Retinal pigment epithelial cell (primary cell): ENCODE data around the gene FARS2.

Experiments
- DNase-seq: peaks from one replicate; pipeline ENCODE4 v3.0.0-alpha.2; 2010; ENCODE audit warnings: low read depth
- H3K4me3 ChIP-seq: 2 replicates; pipeline ENCODE4 v1.5.1; 2011; ENCODE audit warnings: mild to moderate bottlenecking, low read length, control low read depth, moderate library complexity
- TF ChIP-seq, protein P1 (sequence below): conservative IDR thresholded peaks from 2 replicates; pipeline ENCODE4 v1.5.1; 2011; ENCODE audit warnings: low read depth, low read length, control low read depth, inconsistent platforms

Gene FARS2

DNA sequence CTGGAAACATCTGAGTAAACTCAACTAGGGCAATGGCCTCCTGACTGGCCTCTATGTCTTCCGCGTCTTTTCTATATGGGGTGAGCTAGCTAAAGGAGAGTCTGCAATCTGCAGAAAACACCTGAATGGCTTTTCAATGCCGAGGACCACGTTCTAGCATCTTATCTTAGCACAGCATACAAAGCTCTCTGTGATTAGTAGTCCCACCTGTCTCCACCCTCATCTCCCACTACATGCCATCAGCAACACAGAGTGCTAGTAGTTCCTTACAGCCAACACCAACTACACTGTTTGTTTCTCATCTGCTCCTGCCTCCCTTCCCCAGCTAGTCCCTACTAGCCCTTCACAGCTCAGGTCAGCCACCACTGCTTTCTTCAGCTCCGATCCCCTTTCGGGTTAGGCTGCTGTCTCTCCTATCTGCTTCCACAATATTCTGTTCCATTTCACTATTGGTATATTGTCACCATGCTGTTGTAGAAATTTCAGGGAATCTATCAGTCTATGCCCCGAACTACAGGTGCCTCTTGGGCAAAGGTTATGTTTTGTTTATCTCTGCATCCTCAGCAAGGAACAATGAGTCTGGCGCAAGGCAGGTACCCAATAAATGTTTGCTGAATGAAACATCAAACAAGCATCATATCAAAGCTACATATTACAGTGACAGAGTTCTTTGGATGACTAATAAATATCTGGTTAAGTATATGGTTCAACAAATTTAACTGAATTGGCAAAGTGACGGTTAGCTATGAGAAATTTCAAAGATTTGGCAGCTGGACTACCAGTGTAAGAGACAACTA lies 12.8 kb upstream of the FARS2 start:
- no peak for DNase-seq
- H3K4me3 ChIP-seq, result no peak overlapping the region
- TF ChIP-seq, protein P1, sequence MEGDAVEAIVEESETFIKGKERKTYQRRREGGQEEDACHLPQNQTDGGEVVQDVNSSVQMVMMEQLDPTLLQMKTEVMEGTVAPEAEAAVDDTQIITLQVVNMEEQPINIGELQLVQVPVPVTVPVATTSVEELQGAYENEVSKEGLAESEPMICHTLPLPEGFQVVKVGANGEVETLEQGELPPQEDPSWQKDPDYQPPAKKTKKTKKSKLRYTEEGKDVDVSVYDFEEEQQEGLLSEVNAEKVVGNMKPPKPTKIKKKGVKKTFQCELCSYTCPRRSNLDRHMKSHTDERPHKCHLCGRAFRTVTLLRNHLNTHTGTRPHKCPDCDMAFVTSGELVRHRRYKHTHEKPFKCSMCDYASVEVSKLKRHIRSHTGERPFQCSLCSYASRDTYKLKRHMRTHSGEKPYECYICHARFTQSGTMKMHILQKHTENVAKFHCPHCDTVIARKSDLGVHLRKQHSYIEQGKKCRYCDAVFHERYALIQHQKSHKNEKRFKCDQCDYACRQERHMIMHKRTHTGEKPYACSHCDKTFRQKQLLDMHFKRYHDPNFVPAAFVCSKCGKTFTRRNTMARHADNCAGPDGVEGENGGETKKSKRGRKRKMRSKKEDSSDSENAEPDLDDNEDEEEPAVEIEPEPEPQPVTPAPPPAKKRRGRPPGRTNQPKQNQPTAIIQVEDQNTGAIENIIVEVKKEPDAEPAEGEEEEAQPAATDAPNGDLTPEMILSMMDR, result no peak

DNA sequence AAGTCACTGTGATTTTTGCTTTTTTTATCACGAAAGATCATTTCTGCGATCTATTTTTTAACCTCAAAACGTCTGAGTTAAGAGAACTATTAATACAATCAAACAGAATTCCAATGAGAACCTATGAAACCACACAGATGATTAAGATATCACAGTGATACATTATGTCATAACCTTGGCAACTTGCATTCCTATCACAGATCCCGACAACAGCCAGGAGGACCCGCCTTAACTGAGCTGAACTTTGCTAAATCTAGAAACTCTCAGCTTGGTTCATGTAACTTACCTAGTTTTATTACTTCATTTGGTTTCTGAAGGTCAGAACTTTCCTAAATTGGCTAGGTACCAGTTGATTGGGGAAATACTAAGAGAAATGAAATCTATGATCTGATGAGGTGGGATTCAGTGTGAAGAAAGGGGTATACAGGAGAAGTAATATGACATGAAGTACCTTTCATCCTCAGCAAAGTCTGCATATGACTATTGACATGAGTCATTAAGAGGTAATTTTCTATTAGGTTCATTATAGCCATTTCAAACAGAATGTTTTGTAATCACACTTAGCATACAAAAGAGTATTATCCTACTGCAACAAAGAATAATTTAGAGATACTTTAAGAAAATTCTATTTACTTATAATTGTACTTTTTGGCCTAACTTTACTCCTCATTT lies 11.7 kb upstream of the FARS2 start:
- DNase-seq, result no peak
- TF ChIP-seq, protein P1, result no peak

DNA sequence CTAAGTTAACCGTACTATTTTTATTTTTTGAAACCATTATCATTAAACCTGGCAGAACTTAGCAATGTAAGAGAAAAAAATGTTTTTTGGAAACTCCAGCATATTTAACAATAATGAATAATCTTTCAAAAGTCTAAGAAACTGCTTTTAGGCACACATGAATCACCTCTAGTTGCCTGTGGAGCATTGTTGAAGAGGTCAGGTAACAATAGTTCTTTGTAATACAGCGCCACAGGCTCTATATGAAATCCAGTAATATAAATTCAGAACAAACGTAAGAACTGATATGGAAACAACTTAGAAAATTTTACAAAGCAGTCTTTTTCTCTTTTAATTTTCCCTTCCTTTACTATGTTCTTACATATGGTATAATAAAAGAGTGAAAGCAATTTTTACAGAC lies 10.9 kb upstream of the FARS2 start:
- TF ChIP-seq, protein P1, result no peak
- DNase-seq, result no peak
- H3K4me3 ChIP-seq, result no peak overlapping the region

More for the DNA sequence above, 11.7 kb upstream of the FARS2 start:
- H3K4me3 ChIP-seq, result no peak overlapping the region

DNA sequence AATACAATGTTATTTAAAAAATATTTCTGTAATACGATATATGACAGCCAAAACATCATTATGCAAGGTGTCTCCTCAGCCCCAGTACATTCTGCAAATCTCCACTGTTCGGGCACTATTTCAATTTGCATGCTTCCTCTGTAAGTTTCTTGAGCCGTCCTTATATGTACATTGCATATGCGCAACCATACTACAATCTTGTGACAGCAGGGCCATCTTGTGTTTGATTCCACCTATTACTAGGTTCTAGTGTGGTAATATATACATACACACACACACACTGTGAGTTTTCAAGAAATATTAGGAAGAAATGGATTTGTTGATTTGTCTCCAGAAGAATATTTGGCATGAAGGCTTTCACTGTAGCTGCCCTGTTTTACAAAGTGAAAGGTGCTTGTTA lies 10.4 kb upstream of the FARS2 start:
- DNase-seq, result no peak
- no peak overlapping the region for H3K4me3 ChIP-seq
- TF ChIP-seq, protein P1, result no peak

DNA sequence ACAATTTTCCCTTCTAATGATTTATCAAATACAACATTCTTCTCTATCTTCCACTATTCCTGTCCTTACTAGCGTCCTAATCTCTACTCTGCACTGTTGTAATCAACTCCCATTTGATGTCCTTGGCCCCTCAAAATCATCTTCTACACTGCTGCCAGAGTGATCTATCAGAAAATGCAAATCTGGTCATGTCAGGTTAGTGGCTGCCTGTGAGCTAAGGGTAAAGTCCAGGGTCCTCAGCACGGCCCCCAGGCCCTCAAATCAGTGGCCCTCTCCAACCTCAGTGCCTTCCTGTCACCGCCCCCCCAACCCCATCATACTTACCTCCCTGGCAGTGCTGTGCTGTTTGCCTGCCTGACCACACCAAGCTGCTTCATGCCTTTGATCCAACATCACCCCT lies 4.4 kb upstream of the FARS2 start:
- TF ChIP-seq, protein P1, result no peak
- H3K4me3 ChIP-seq, result no peak overlapping the region
- DNase-seq, result no peak

DNA sequence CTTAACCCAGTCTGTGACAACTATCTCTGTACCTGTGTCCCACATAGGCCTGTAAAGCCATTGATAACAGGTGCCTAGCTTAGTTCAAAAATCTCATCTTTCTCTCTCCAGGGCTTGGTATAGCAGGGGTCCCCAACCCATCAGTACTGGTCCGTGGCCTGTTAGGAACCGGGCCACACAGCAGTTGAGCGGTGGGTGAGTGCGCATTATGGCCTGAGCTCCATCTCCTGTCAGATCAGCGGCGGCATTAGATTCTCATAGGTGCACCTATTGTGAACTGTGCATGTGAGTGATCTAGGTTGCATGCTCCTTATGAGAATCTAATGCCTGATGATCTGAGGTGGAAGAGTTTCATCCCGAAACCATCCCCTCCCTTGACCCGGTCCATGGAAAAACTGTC lies 3.9 kb upstream of the FARS2 start:
- no peak for DNase-seq
- TF ChIP-seq, protein P1, result no peak
- H3K4me3 ChIP-seq, result no peak overlapping the region

DNA sequence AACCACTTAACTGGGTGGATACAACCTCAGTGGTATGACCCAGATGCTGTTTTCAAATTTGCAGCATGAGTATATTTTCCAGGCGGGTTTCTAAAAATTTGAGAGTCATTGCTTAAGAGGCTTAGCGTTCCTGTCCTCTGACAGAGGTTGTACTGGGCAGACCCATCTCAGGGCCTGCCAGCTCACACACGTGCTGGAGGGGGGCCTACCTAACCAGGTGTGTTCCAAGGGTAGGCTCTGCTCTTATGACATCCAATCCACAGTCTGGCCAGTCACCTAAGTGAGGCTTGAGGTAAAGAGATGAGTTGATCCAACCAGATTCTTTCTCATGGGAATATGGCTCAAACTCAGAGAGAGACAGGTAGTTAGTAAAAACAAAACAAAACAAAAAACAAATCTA lies 1.9 kb upstream of the FARS2 start:
- no peak overlapping the region for H3K4me3 ChIP-seq
- no peak for DNase-seq
- TF ChIP-seq, protein P1, result no peak
